HAP-1 (cell line): ENCODE data around the gene NLRP13.

Experiments used
- DNase-seq, 2 experiments: peaks; one replicate each; pipeline ENCODE4 v3.0.0-alpha.2; 2016 to 2020; ENCODE audit warnings: low spot score in 2 of 2
- H3K27me3 ChIP-seq: fragments of 250-450 bp; sonication (Bioruptor Pico); 2 replicates; pipeline ENCODE4 v1.5.1; 2020; ENCODE audit warnings: low read depth, mild to moderate bottlenecking, moderate library complexity
- H3K36me3 ChIP-seq: fragments of 250-450 bp; sonication (Bioruptor Pico); replicated peaks from 2 replicates; pipeline ENCODE4 v1.5.1; 2020; ENCODE audit warnings: mild to moderate bottlenecking
- H3K4me1 ChIP-seq: fragments of 250-450 bp; sonication (Bioruptor Pico); 2 replicates; pipeline ENCODE4 v1.5.1; 2020; ENCODE audit warnings: mild to moderate bottlenecking
- H3K4me3 ChIP-seq: fragments of 250-450 bp; sonication (Bioruptor Pico); 2 replicates; pipeline ENCODE4 v1.5.1; 2020; ENCODE audit warnings: mild to moderate bottlenecking, moderate library complexity
- H3K9me3 ChIP-seq: fragments of 250-450 bp; sonication (Bioruptor Pico); 2 replicates; pipeline ENCODE4 v1.5.1; 2020; ENCODE audit warnings: mild to moderate bottlenecking, moderate library complexity
- in situ Hi-C: fragments of 300-500 bp; cut with MboI; formaldehyde crosslinking; loops from 3 replicates; pipeline ENCODE4 v1.14.3; 2020; ENCODE audit warnings: low sequenced_read_pairs, inconsistent platforms, mixed read lengths

The NLRP13 gene

DNA sequence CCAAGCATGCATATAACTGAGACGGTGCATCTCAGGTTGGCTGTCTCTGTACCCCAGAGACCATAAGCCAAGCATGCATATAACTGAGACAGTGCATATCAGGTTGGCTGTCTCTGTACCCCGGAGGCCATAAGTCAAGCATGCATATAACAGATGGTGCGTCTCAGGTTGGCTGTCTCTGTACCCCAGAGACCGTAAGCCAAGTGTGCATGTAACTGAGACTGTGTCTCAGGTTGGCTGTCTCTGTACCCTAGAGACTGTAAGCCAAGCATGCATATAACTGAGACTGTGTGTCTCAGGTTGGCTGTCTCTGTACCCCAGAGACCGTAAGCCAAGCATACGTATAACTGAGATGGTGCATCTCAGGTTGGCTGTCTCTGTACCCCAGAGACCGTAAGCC, 65.0 kb downstream of the NLRP13 start:
- no peaks in the 10 kb centered on the region for H3K36me3 ChIP-seq
- H3K27me3 ChIP-seq, result no peaks in the 10 kb centered on the region
- no peak overlapping the region for H3K4me3 ChIP-seq
- DNase-seq, result no peak
- no peaks in the 10 kb centered on the region for H3K9me3 ChIP-seq
- in situ Hi-C loops, result no loop called here
- no peaks in the 10 kb centered on the region for H3K4me1 ChIP-seq

GRCh38 chr19:55866521-55866920, 65.6 kb downstream of the NLRP13 start:
- Histone ChIP-seq H3K4me1 (no peaks in the 10 kb centered on the region), H3K36me3 (no peaks in the 10 kb centered on the region), H3K27me3 (no peaks in the 10 kb centered on the region), H3K9me3 (no peaks in the 10 kb centered on the region), H3K4me3 (no peak overlapping the region)
- in situ Hi-C loops, result no loop called here
- no peak for DNase-seq

DNA sequence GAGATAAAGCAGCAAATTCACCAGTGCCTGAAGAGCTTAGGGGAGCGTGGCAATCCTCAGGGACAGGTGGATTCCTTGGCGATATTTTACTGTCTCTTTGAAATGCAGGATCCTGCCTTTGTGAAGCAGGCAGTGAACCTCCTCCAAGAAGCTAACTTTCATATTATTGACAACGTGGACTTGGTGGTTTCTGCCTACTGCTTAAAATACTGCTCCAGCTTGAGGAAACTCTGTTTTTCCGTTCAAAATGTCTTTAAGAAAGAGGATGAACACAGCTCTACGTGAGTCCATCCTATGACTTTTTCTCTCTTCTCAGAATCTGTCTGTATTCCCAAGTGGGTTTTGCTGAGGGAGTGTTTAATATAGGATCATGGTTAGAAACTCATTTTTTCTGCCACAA, 73.2 kb downstream of the NLRP13 start:
- Histone ChIP-seq H3K27me3 (no peaks in the 10 kb centered on the region), H3K4me1 (no peaks in the 10 kb centered on the region), H3K36me3 (no peaks in the 10 kb centered on the region), H3K9me3 (0 out of 2 replicates have a peak, but pooled peaks cover 2% of the 10 kb centered on the region), H3K4me3 (no peak overlapping the region)
- no peak for DNase-seq
- in situ Hi-C loops, result no loop called here

GRCh38 chr19:55858401-55858800, 73.7 kb downstream of the NLRP13 start:
- in situ Hi-C loops, result no loop called here
- DNase-seq, result no peak

DNA sequence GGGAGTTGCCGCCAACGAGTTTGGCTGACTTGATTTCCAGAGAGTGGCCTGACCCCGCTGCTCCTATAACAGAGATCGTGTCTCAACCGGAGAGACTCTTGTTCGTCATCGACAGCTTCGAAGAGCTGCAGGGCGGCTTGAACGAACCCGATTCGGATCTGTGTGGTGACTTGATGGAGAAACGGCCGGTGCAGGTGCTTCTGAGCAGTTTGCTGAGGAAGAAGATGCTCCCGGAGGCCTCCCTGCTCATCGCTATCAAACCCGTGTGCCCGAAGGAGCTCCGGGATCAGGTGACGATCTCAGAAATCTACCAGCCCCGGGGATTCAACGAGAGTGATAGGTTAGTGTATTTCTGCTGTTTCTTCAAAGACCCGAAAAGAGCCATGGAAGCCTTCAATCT, 74.2 kb downstream of the NLRP13 start:
- Histone ChIP-seq H3K4me1 (no peaks in the 10 kb centered on the region), H3K9me3 (0 out of 2 replicates have a peak, but pooled peaks cover 2% of the 10 kb centered on the region), H3K27me3 (no peaks in the 10 kb centered on the region), H3K36me3 (no peaks in the 10 kb centered on the region), H3K4me3 (no peak overlapping the region)
- in situ Hi-C loops, result no loop called here
- DNase-seq, result no peak

More at GRCh38 chr19:55858401-55858800, 73.7 kb downstream of the NLRP13 start:
- Histone ChIP-seq H3K36me3 (no peaks in the 10 kb centered on the region), H3K4me1 (no peaks in the 10 kb centered on the region), H3K27me3 (no peaks in the 10 kb centered on the region), H3K4me3 (no peak overlapping the region), H3K9me3 (0 out of 2 replicates have a peak, but pooled peaks cover 2% of the 10 kb centered on the region)

DNA sequence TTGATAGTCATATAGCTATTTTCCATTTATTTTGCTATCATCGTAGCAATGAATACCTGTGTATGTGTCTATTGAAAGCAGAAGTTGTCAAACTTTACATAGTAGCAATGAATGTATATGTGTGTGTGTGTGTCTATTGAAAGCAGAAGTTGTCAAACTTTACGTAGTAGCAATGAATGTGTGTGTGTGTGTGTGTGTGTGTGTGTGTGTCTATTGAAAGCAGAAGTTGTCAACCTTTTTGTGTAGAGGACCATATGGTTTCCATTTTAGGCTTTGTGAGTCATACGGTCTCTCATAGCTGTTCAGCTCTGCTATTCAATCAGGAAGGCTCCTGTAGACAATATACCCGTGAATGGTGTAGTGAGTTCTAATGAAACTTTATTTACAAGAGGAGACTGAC, 75.0 kb downstream of the NLRP13 start:
- Histone ChIP-seq H3K9me3 (0 out of 2 replicates have a peak, but pooled peaks cover 2% of the 10 kb centered on the region), H3K4me1 (no peaks in the 10 kb centered on the region), H3K36me3 (no peaks in the 10 kb centered on the region), H3K4me3 (no peak overlapping the region), H3K27me3 (no peaks in the 10 kb centered on the region)
- in situ Hi-C loops, result no loop called here
- no peak for DNase-seq

GRCh38 chr19:55855160-55855559, 77.0 kb downstream of the NLRP13 start:
- in situ Hi-C loops, result no loop called here
- Histone ChIP-seq H3K27me3 (no peaks in the 10 kb centered on the region), H3K36me3 (no peaks in the 10 kb centered on the region), H3K4me1 (no peaks in the 10 kb centered on the region), H3K9me3 (0 out of 2 replicates have a peak, but pooled peaks cover 2% of the 10 kb centered on the region), H3K4me3 (no peak overlapping the region)
- DNase-seq, result no peak
